DMS153 treated with DMSO at 0.1 percent for 48 hours (cell line): ENCODE data around the gene CCDC148.
A peak's percentile ranks its signal among the peaks of the same experiment; 100 is the strongest.
"Not testable (repeated sequence)": the region's sequence is repeated elsewhere in the genome, so short reads cannot be mapped to it uniquely, and the experiment has no call there.

Source experiments
- DNase-seq: peaks from one replicate; lab custom pipeline; 2025; ENCODE audit not compliant: unreplicated experiment; lab: John Stamatoyannopoulos, UW

The CCDC148 gene

GRCh38 chr2:158297606-158298005 lies 158.9 kb downstream of the CCDC148 start:
- no peak for DNase-seq

GRCh38 chr2:158297120-158297519 lies 159.4 kb downstream of the CCDC148 start:
- no peak for DNase-seq

- DNase-seq: no peak
These were observed 162.8 kb downstream of the CCDC148 start for GRCh38 chr2:158293722-158294121.

- DNase-seq: no peak
These were observed 164.9 kb downstream of the CCDC148 start for GRCh38 chr2:158291544-158292180.

GRCh38 chr2:158290225-158290624 lies 166.3 kb downstream of the CCDC148 start:
- no peak for DNase-seq

- DNase-seq: no peak
These were observed 179.7 kb downstream of the CCDC148 start for GRCh38 chr2:158276619-158277471.

- DNase-seq: no peak
These were observed 182.8 kb downstream of the CCDC148 start for GRCh38 chr2:158273791-158274190.

- DNase-seq: no peak
These were observed 186.0 kb downstream of the CCDC148 start for GRCh38 chr2:158270536-158270935.

- DNase-seq: peak; percentile 86
These were observed 187.4 kb downstream of the CCDC148 start for GRCh38 chr2:158269143-158269542.

GRCh38 chr2:158266111-158266510 lies 190.4 kb downstream of the CCDC148 start:
- no peak for DNase-seq

- no peak for DNase-seq
These were observed 201.3 kb downstream of the CCDC148 start for GRCh38 chr2:158255257-158255656.

- no peak for DNase-seq
These were observed 203.4 kb downstream of the CCDC148 start for GRCh38 chr2:158253170-158253569.

- DNase-seq: no peak
These were observed 205.2 kb downstream of the CCDC148 start for GRCh38 chr2:158251356-158251755.

GRCh38 chr2:158243392-158243791 lies 213.2 kb downstream of the CCDC148 start:
- DNase-seq: no peak

GRCh38 chr2:158242280-158242679 lies 214.3 kb downstream of the CCDC148 start:
- DNase-seq: no peak

- DNase-seq: no peak
These were observed 215.6 kb downstream of the CCDC148 start for GRCh38 chr2:158240975-158241374.

GRCh38 chr2:158239271-158239670 lies 217.3 kb downstream of the CCDC148 start:
- DNase-seq: no peak

- DNase-seq: no peak
These were observed 222.1 kb downstream of the CCDC148 start for GRCh38 chr2:158234497-158234896.

GRCh38 chr2:158232476-158232875 lies 224.1 kb downstream of the CCDC148 start:
- no peak for DNase-seq

GRCh38 chr2:158228943-158229508 lies 227.5 kb downstream of the CCDC148 start:
- DNase-seq: no peak

GRCh38 chr2:158223066-158223465 lies 233.5 kb downstream of the CCDC148 start:
- not testable (repeated sequence) for DNase-seq
